NT2/D1 (cell line): ENCODE measurements around the gene LRRC15.

Source experiments
- DNase-seq: peaks from one replicate; pipeline ENCODE4 v3.0.0-alpha.2; 2011; ENCODE audit warnings: low read depth, low spot score
- H3K27me3 ChIP-seq: 2 replicates; pipeline ENCODE4 v1.6.0; 2011; ENCODE audit warnings: mild to moderate bottlenecking; ENCODE audit not compliant: insufficient read length, insufficient read depth
- H3K36me3 ChIP-seq: 2 replicates; pipeline ENCODE4 v1.6.1; 2011; ENCODE audit warnings: mild to moderate bottlenecking, low read length, mixed read lengths; ENCODE audit not compliant: insufficient read depth, insufficient read length
- H3K4me1 ChIP-seq: 2 replicates; pipeline ENCODE4 v1.5.1; 2011; ENCODE audit not compliant: insufficient read depth, insufficient read length
- H3K4me3 ChIP-seq: 2 replicates; pipeline ENCODE4 v1.5.1; 2011; ENCODE audit warnings: low read depth; ENCODE audit not compliant: insufficient read length
- H3K9ac ChIP-seq: 2 replicates; pipeline ENCODE4 v1.6.0; 2011; ENCODE audit warnings: low read depth; ENCODE audit not compliant: insufficient read length
- H3K9me3 ChIP-seq: 2 replicates; pipeline ENCODE4 v1.5.1; 2011; ENCODE audit warnings: mild to moderate bottlenecking, low read length; ENCODE audit not compliant: insufficient read depth
- SUZ12 ChIP-seq: IDR thresholded peaks from 2 replicates; pipeline ENCODE4 v1.6.1; 2011; ENCODE audit not compliant: insufficient read length, insufficient read depth; ENCODE audit errors: extremely low read depth
- YY1 ChIP-seq: IDR thresholded peaks from 2 replicates; pipeline ENCODE4 v1.6.1; 2011; ENCODE audit not compliant: insufficient read length, insufficient read depth
- ZNF274 ChIP-seq: IDR thresholded peaks from 2 replicates; pipeline ENCODE4 v1.6.1; 2011; ENCODE audit warnings: mild to moderate bottlenecking, low read depth, low read length

Gene LRRC15

GRCh38 chr3:194392576-194392975, 23.0 kb upstream of the LRRC15 start:
- H3K36me3 ChIP-seq = no peaks in the 10 kb centered on the region
- peaks cover 6% of the 10 kb centered on the region for H3K9me3 ChIP-seq
- no peaks in the 10 kb centered on the region for H3K27me3 ChIP-seq
- TF ChIP-seq ZNF274 (no peak), SUZ12 (no peak), YY1 (no peak)
- H3K4me1 ChIP-seq = peaks cover 10% of the 10 kb centered on the region
- DNase-seq = no peak
- no peak overlapping the region for H3K4me3 ChIP-seq
- no peak overlapping the region for H3K9ac ChIP-seq

GRCh38 chr3:194390835-194391234, 21.3 kb upstream of the LRRC15 start:
- Histone ChIP-seq H3K27me3 (no peaks in the 10 kb centered on the region), H3K4me3 (no peak overlapping the region), H3K9ac (no peak overlapping the region), H3K9me3 (peaks cover 6% of the 10 kb centered on the region), H3K36me3 (no peaks in the 10 kb centered on the region), H3K4me1 (peaks cover 5% of the 10 kb centered on the region)
- no peak for TF ChIP-seq ZNF274
- no peak for TF ChIP-seq SUZ12
- no peak for TF ChIP-seq YY1
- DNase-seq = no peak

GRCh38 chr3:194389269-194389668, 19.7 kb upstream of the LRRC15 start:
- Histone ChIP-seq H3K27me3 (no peaks in the 10 kb centered on the region), H3K9ac (no peak overlapping the region)
- no peak for DNase-seq

GRCh38 chr3:194387926-194388418, 18.4 kb upstream of the LRRC15 start:
- Histone ChIP-seq H3K9me3 (peaks cover 6% of the 10 kb centered on the region), H3K9ac (no peak overlapping the region), H3K4me3 (no peak overlapping the region), H3K36me3 (no peaks in the 10 kb centered on the region), H3K27me3 (no peaks in the 10 kb centered on the region), H3K4me1 (peaks cover 10% of the 10 kb centered on the region)
- DNase-seq = no peak
- no peak for TF ChIP-seq YY1
- TF ChIP-seq ZNF274 = no peak
- no peak for TF ChIP-seq SUZ12

More at GRCh38 chr3:194389269-194389668, 19.7 kb upstream of the LRRC15 start:
- TF ChIP-seq ZNF274 (no peak), SUZ12 (no peak), YY1 (no peak)
- peaks cover 6% of the 10 kb centered on the region for H3K9me3 ChIP-seq
- peaks cover 5% of the 10 kb centered on the region for H3K4me1 ChIP-seq
- no peaks in the 10 kb centered on the region for H3K36me3 ChIP-seq
- H3K4me3 ChIP-seq = no peak overlapping the region

- H3K9ac ChIP-seq = no peak overlapping the region
Observed at GRCh38 chr3:194387276-194387675, 17.7 kb upstream of the LRRC15 start.

GRCh38 chr3:194386648-194387047, 17.1 kb upstream of the LRRC15 start:
- peaks cover 6% of the 10 kb centered on the region for H3K9me3 ChIP-seq
- H3K9ac ChIP-seq = no peak overlapping the region
- H3K27me3 ChIP-seq = no peaks in the 10 kb centered on the region
- peaks cover 11% of the 10 kb centered on the region for H3K4me1 ChIP-seq
- no peak for DNase-seq
- no peak overlapping the region for H3K4me3 ChIP-seq
- H3K36me3 ChIP-seq = no peaks in the 10 kb centered on the region
- TF ChIP-seq SUZ12 (no peak), ZNF274 (no peak), YY1 (no peak)

More at GRCh38 chr3:194387276-194387675, 17.7 kb upstream of the LRRC15 start:
- Histone ChIP-seq H3K36me3 (no peaks in the 10 kb centered on the region), H3K27me3 (no peaks in the 10 kb centered on the region), H3K9me3 (peaks cover 6% of the 10 kb centered on the region), H3K4me1 (peaks cover 10% of the 10 kb centered on the region), H3K4me3 (no peak overlapping the region)
- TF ChIP-seq YY1 (no peak), SUZ12 (no peak), ZNF274 (no peak)
- no peak for DNase-seq

- H3K27me3 ChIP-seq = no peaks in the 10 kb centered on the region
- TF ChIP-seq YY1 (no peak), SUZ12 (no peak), ZNF274 (no peak)
- H3K9ac ChIP-seq = no peak overlapping the region
- H3K36me3 ChIP-seq = no peaks in the 10 kb centered on the region
- no peak for DNase-seq
- H3K4me3 ChIP-seq = no peak overlapping the region
- peaks cover 14% of the 10 kb centered on the region for H3K4me1 ChIP-seq
- peaks cover 4% of the 10 kb centered on the region for H3K9me3 ChIP-seq
Observed at GRCh38 chr3:194386066-194386465, 16.5 kb upstream of the LRRC15 start.
